ENCODE data around the gene AKT3.
A peak's percentile ranks its signal among the peaks of the same experiment; 100 is the strongest.

AKT3 gene

GRCh38 chr1:243623841-243624240 lies 226.2 kb downstream of the AKT3 start:
- no peak overlapping the region for H3K4me3 ChIP-seq (ENCODE audit: low read length in 2 of 2)
- H3K4me2 ChIP-seq (ENCODE audit: insufficient read depth, low read length, poor library complexity, severe bottlenecking) = no peak overlapping the region
- no peak overlapping the region for H2BK120ac ChIP-seq (ENCODE audit: low read depth, low read length)
- no peak overlapping the region for H2BK15ac ChIP-seq (ENCODE audit: low read length)
- no peaks in the 10 kb centered on the region for H3K79me1 ChIP-seq (ENCODE audit: low read depth, low read length)
- no CpG with 5 or more reads among the region's 2 CpGs for WGBS, 2 donors (ENCODE audit: extremely low coverage in 2 of 2, insufficient read length in 2 of 2, insufficient replicate concordance in 1 of 2)
- no peak overlapping the region for H4K91ac ChIP-seq (ENCODE audit: low read depth, low read length, poor library complexity)
- peaks cover 19 to 24% of the 10 kb centered on the region in 2 donors for H3K9me3 ChIP-seq (replicated peaks in 1 of 2; ENCODE audit: control insufficient read depth in 2 of 2, insufficient read depth in 1 of 2, low read depth in 1 of 2, low read length in 2 of 2)
- no peak overlapping the region for H3K4ac ChIP-seq (ENCODE audit: low read length)
- no peak overlapping the region for H2BK12ac ChIP-seq (ENCODE audit: low read length)
- H2AFZ ChIP-seq (ENCODE audit: low read length) = no peak overlapping the region
- no peak overlapping the region for H3K9ac ChIP-seq (ENCODE audit: low read depth, low read length, poor library complexity)
- H4K8ac ChIP-seq (ENCODE audit: low read depth, low read length) = no peak overlapping the region
- H3K18ac ChIP-seq (ENCODE audit: low read length) = no peak overlapping the region
- H3K14ac ChIP-seq (ENCODE audit: low read length) = no peak overlapping the region
- H2AK5ac ChIP-seq (ENCODE audit: low read depth, low read length) = no peak overlapping the region
- peaks cover 16 to 32% of the 10 kb centered on the region in 2 donors for H3K36me3 ChIP-seq (replicated peaks in 1 of 2; ENCODE audit: control insufficient read depth in 2 of 2, insufficient read depth in 2 of 2, low read length in 2 of 2)
- peaks cover 0 to 2% of the 10 kb centered on the region in 2 donors for H3K4me1 ChIP-seq (ENCODE audit: control insufficient read depth in 2 of 2, insufficient read depth in 1 of 2, low read depth in 1 of 2, low read length in 2 of 2)
- no peak for DNase-seq (ENCODE audit: low spot score)
- no peak overlapping the region for H3K23ac ChIP-seq (ENCODE audit: low read depth, low read length, poor library complexity)
- H3K27ac ChIP-seq (replicated peaks; ENCODE audit: low read length) = no peak overlapping the region
- no peaks in the 10 kb centered on the region for H3K27me3 ChIP-seq (ENCODE audit: control insufficient read depth in 3 of 3, insufficient read depth in 3 of 3, low read depth in 1 of 3, low read length in 3 of 3)
- H2BK5ac ChIP-seq (ENCODE audit: low read length) = no peak overlapping the region

- H2BK12ac ChIP-seq (ENCODE audit: low read length) = no peak overlapping the region
- H3K9ac ChIP-seq (ENCODE audit: low read depth, low read length, poor library complexity) = no peak overlapping the region
- H2BK5ac ChIP-seq (ENCODE audit: low read length) = no peak overlapping the region
- no peak for DNase-seq (ENCODE audit: low spot score)
- H4K91ac ChIP-seq (ENCODE audit: low read depth, low read length, poor library complexity) = no peak overlapping the region
- H3K14ac ChIP-seq (ENCODE audit: low read length) = no peak overlapping the region
- WGBS, 2 donors (ENCODE audit: extremely low coverage in 2 of 2, insufficient read length in 2 of 2, insufficient replicate concordance in 1 of 2) = 100% methylated on average over 1 of the region's 2 CpGs; no CpG with 5 or more reads in 1 of the 2 donors
- H2BK15ac ChIP-seq (ENCODE audit: low read length) = no peak overlapping the region
- no peak overlapping the region for H3K27ac ChIP-seq (replicated peaks; ENCODE audit: low read length)
- no peak overlapping the region for H2AFZ ChIP-seq (ENCODE audit: low read length)
- no peak overlapping the region for H2AK5ac ChIP-seq (ENCODE audit: low read depth, low read length)
- no peaks in the 10 kb centered on the region for H3K27me3 ChIP-seq (ENCODE audit: control insufficient read depth in 3 of 3, insufficient read depth in 3 of 3, low read depth in 1 of 3, low read length in 3 of 3)
- no peak overlapping the region for H3K4me2 ChIP-seq (ENCODE audit: insufficient read depth, low read length, poor library complexity, severe bottlenecking)
- H3K18ac ChIP-seq (ENCODE audit: low read length) = no peak overlapping the region
- peaks cover 0 to 2% of the 10 kb centered on the region in 2 donors for H3K4me1 ChIP-seq (ENCODE audit: control insufficient read depth in 2 of 2, insufficient read depth in 1 of 2, low read depth in 1 of 2, low read length in 2 of 2)
- H3K79me1 ChIP-seq (ENCODE audit: low read depth, low read length) = no peaks in the 10 kb centered on the region
- H3K4me3 ChIP-seq (ENCODE audit: low read length in 2 of 2) = no peak overlapping the region
- no peak overlapping the region for H4K8ac ChIP-seq (ENCODE audit: low read depth, low read length)
- no peak overlapping the region for H2BK120ac ChIP-seq (ENCODE audit: low read depth, low read length)
- H3K23ac ChIP-seq (ENCODE audit: low read depth, low read length, poor library complexity) = no peak overlapping the region
- H3K36me3 ChIP-seq (replicated peaks in 1 of 2; ENCODE audit: control insufficient read depth in 2 of 2, insufficient read depth in 2 of 2, low read length in 2 of 2) = peaks cover 16 to 24% of the 10 kb centered on the region in 2 donors
- peaks cover 19 to 24% of the 10 kb centered on the region in 2 donors for H3K9me3 ChIP-seq (replicated peaks in 1 of 2; ENCODE audit: control insufficient read depth in 2 of 2, insufficient read depth in 1 of 2, low read depth in 1 of 2, low read length in 2 of 2)
- H3K4ac ChIP-seq (ENCODE audit: low read length) = peak overlapping the region; percentile 57
Measured at GRCh38 chr1:243621973-243622372, 228.1 kb downstream of the AKT3 start.

- no peak overlapping the region for H3K4me2 ChIP-seq (ENCODE audit: insufficient read depth, low read length, poor library complexity, severe bottlenecking)
- no peak for DNase-seq (ENCODE audit: low spot score)
- no CpG with 5 or more reads among the region's 3 CpGs for WGBS, 2 donors (ENCODE audit: extremely low coverage in 2 of 2, insufficient read length in 2 of 2, insufficient replicate concordance in 1 of 2)
Measured at GRCh38 chr1:243620096-243620495, 229.9 kb downstream of the AKT3 start.

GRCh38 chr1:243609698-243610097 lies 240.3 kb downstream of the AKT3 start:
- H4K8ac ChIP-seq (ENCODE audit: low read depth, low read length) = no peak overlapping the region
- H3K4me1 ChIP-seq (ENCODE audit: control insufficient read depth in 2 of 2, insufficient read depth in 1 of 2, low read depth in 1 of 2, low read length in 2 of 2) = no peaks in the 10 kb centered on the region
- no peak overlapping the region for H2BK120ac ChIP-seq (ENCODE audit: low read depth, low read length)
- H3K14ac ChIP-seq (ENCODE audit: low read length) = no peak overlapping the region
- no peak overlapping the region for H2BK12ac ChIP-seq (ENCODE audit: low read length)
- H3K4me2 ChIP-seq (ENCODE audit: insufficient read depth, low read length, poor library complexity, severe bottlenecking) = no peak overlapping the region
- peaks cover 3 to 34% of the 10 kb centered on the region in 2 donors for H3K36me3 ChIP-seq (replicated peaks in 1 of 2; ENCODE audit: control insufficient read depth in 2 of 2, insufficient read depth in 2 of 2, low read length in 2 of 2)
- H3K23ac ChIP-seq (ENCODE audit: low read depth, low read length, poor library complexity) = no peak overlapping the region
- no peak overlapping the region for H2BK15ac ChIP-seq (ENCODE audit: low read length)
- H3K79me1 ChIP-seq (ENCODE audit: low read depth, low read length) = no peaks in the 10 kb centered on the region
- H4K91ac ChIP-seq (ENCODE audit: low read depth, low read length, poor library complexity) = no peak overlapping the region
- no peak for DNase-seq (ENCODE audit: low spot score)
- no peak overlapping the region for H3K27ac ChIP-seq (replicated peaks; ENCODE audit: low read length)
- no peak overlapping the region for H3K4me3 ChIP-seq (ENCODE audit: low read length in 2 of 2)
- H3K4ac ChIP-seq (ENCODE audit: low read length) = no peak overlapping the region
- H2AK5ac ChIP-seq (ENCODE audit: low read depth, low read length) = no peak overlapping the region
- no peaks in the 10 kb centered on the region for H3K9me3 ChIP-seq (replicated peaks in 1 of 2; ENCODE audit: control insufficient read depth in 2 of 2, insufficient read depth in 1 of 2, low read depth in 1 of 2, low read length in 2 of 2)
- WGBS, 2 donors (ENCODE audit: extremely low coverage in 2 of 2, insufficient read length in 2 of 2, insufficient replicate concordance in 1 of 2) = no CpG with 5 or more reads among the region's 2 CpGs
- H3K27me3 ChIP-seq (ENCODE audit: control insufficient read depth in 3 of 3, insufficient read depth in 3 of 3, low read depth in 1 of 3, low read length in 3 of 3) = no peaks in the 10 kb centered on the region
- H3K9ac ChIP-seq (ENCODE audit: low read depth, low read length, poor library complexity) = no peak overlapping the region
- H3K18ac ChIP-seq (ENCODE audit: low read length) = no peak overlapping the region
- no peak overlapping the region for H2BK5ac ChIP-seq (ENCODE audit: low read length)
- no peak overlapping the region for H2AFZ ChIP-seq (ENCODE audit: low read length)

More at GRCh38 chr1:243620096-243620495, 229.9 kb downstream of the AKT3 start:
- Histone ChIP-seq H3K23ac (ENCODE audit: low read depth, low read length, poor library complexity) (no peak overlapping the region), H4K91ac (ENCODE audit: low read depth, low read length, poor library complexity) (no peak overlapping the region), H3K9ac (ENCODE audit: low read depth, low read length, poor library complexity) (no peak overlapping the region), H3K4ac (ENCODE audit: low read length) (no peak overlapping the region), H3K4me1 (ENCODE audit: control insufficient read depth in 2 of 2, insufficient read depth in 1 of 2, low read depth in 1 of 2, low read length in 2 of 2) (peaks cover 0 to 2% of the 10 kb centered on the region in 2 donors), H2AK5ac (ENCODE audit: low read depth, low read length) (no peak overlapping the region), H2BK5ac (ENCODE audit: low read length) (no peak overlapping the region), H3K79me1 (ENCODE audit: low read depth, low read length) (no peaks in the 10 kb centered on the region), H3K4me3 (ENCODE audit: low read length in 2 of 2) (no peak overlapping the region), H2BK120ac (ENCODE audit: low read depth, low read length) (no peak overlapping the region), H3K9me3 (replicated peaks in 1 of 2; ENCODE audit: control insufficient read depth in 2 of 2, insufficient read depth in 1 of 2, low read depth in 1 of 2, low read length in 2 of 2) (peaks cover 19 to 22% of the 10 kb centered on the region in 2 donors), H3K27ac (replicated peaks; ENCODE audit: low read length) (no peak overlapping the region), H3K18ac (ENCODE audit: low read length) (no peak overlapping the region), H3K36me3 (replicated peaks in 1 of 2; ENCODE audit: control insufficient read depth in 2 of 2, insufficient read depth in 2 of 2, low read length in 2 of 2) (peaks cover 10 to 15% of the 10 kb centered on the region in 2 donors), H2BK15ac (ENCODE audit: low read length) (no peak overlapping the region), H2AFZ (ENCODE audit: low read length) (no peak overlapping the region), H3K14ac (ENCODE audit: low read length) (no peak overlapping the region), H4K8ac (ENCODE audit: low read depth, low read length) (no peak overlapping the region), H2BK12ac (ENCODE audit: low read length) (no peak overlapping the region), H3K27me3 (ENCODE audit: control insufficient read depth in 3 of 3, insufficient read depth in 3 of 3, low read depth in 1 of 3, low read length in 3 of 3) (no peaks in the 10 kb centered on the region)

Data from neuronal stem cell (in vitro differentiated cells).